GM12878 (cell line): ENCODE measurements around the gene DHX32. TPM values are rescaled to one million over a fixed set of nuclear protein-coding genes. Genes with fewer than 3 reads are reported as not detected.

ENCODE experiments used
- ATAC-seq: fragments of 200-7000 bp; cut with Tn5 transposase; 3 replicates; pipeline ENCODE4 v1.9.1; 2020; ENCODE audit warnings: mild to moderate bottlenecking, moderate library complexity
- BruUV-seq: library from RNA; stranded (reverse); fragments of 400-500 nt; replicated peaks from 2 replicates; lab custom pipeline; 2021; lab: Mats Ljungman, UMichigan
- CTCF ChIA-PET: fragments of 300-600 bp; sonication (Branson Sonifier 250); formaldehyde crosslinking; extraction: SDS; loops from one replicate; lab custom pipeline; 2021; ENCODE audit warnings: inconsistent platforms; lab: Yijun Ruan, JAX
- POLR2A ChIA-PET: fragments of 350-600 bp; formaldehyde crosslinking; extraction: SDS; loops from one replicate; lab custom pipeline; 2021; ENCODE audit warnings: inconsistent platforms; lab: Charles Lee
- RAD21 ChIA-PET: fragments of 300-600 bp; sonication (Branson Sonifier 250); formaldehyde crosslinking; loops from one replicate; lab custom pipeline; 2023; ENCODE audit warnings: antibody characterized with exemption; ENCODE audit not compliant: unreplicated experiment; lab: Charles Lee
- SMC1A ChIA-PET: fragments of 300-600 bp; sonication (Branson Sonifier 250); formaldehyde crosslinking; loops from one replicate; lab custom pipeline; 2023; ENCODE audit not compliant: unreplicated experiment, uncharacterized antibody; lab: Charles Lee
- DNase-seq: peaks from one replicate; pipeline ENCODE4 v3.0.0-alpha.2; 2011; ENCODE audit warnings: low read depth, low spot score
- FAIRE-seq: peaks from 3 replicates; lab custom pipeline; 2011; peaks lifted over from hg19 to GRCh38; lab: Jason Lieb, UNC
- H2AFZ ChIP-seq: 2 replicates; pipeline ENCODE4 v1.6.0; 2011; ENCODE audit warnings: low read depth, low read length, control low read depth; ENCODE audit not compliant: control insufficient read depth
- H3K27ac ChIP-seq: 2 replicates; pipeline ENCODE4 v1.5.1; 2011; ENCODE audit warnings: control low read depth; ENCODE audit not compliant: control insufficient read depth, insufficient read depth
- H3K27me3 ChIP-seq, 2 experiments: replicated peaks in 1 of 2; 2 replicates each; pipeline versions ENCODE4 v1.6.0 to v1.6.1; 2011; ENCODE audit warnings: low read length in 1 of 2; ENCODE audit not compliant: control insufficient read depth in 2 of 2, insufficient read depth in 2 of 2
- H3K36me3 ChIP-seq, 2 experiments: 2 replicates each; pipeline ENCODE4 v1.5.1; 2011; ENCODE audit warnings: low read length in 1 of 2; ENCODE audit not compliant: control insufficient read depth in 2 of 2, insufficient read depth in 2 of 2
- H3K4me1 ChIP-seq: 2 replicates; pipeline ENCODE4 v1.6.1; 2011; ENCODE audit warnings: mild to moderate bottlenecking, low read length, moderate library complexity, mixed read lengths; ENCODE audit not compliant: control insufficient read depth, insufficient read depth
- H3K4me2 ChIP-seq: 2 replicates; pipeline ENCODE4 v1.6.0; 2011; ENCODE audit warnings: control low read depth; ENCODE audit not compliant: control insufficient read depth, insufficient read depth
- H3K4me3 ChIP-seq: fragments of 200-600 bp; sonication (generic); 2 replicates; pipeline ENCODE4 v1.5.1; 2016
- H3K79me2 ChIP-seq: 2 replicates; pipeline ENCODE4 v1.6.0; 2011; ENCODE audit warnings: low read length; ENCODE audit not compliant: control insufficient read depth, insufficient read depth
- H3K9ac ChIP-seq: 2 replicates; pipeline ENCODE4 v1.8.0; 2011; ENCODE audit warnings: low read length, control low read depth, mixed read lengths; ENCODE audit not compliant: control insufficient read depth, insufficient read depth
- H3K9me3 ChIP-seq: replicated peaks from 3 replicates; pipeline ENCODE4 v1.5.1; 2011; ENCODE audit warnings: mild to moderate bottlenecking, low read length; ENCODE audit not compliant: control insufficient read depth, insufficient read depth
- H4K20me1 ChIP-seq: 2 replicates; pipeline ENCODE4 v1.6.0; 2011; ENCODE audit not compliant: control insufficient read depth, insufficient read depth
- BRCA1 ChIP-seq: IDR thresholded peaks from 2 replicates; pipeline ENCODE4 v1.6.1; 2011; ENCODE audit warnings: low read depth, low read length, improper control_type of control experiment
- E2F8 ChIP-seq: fragments of 450-650 bp; IDR thresholded peaks from 2 replicates; pipeline ENCODE4 v1.6.1; 2018; ENCODE audit warnings: mild to moderate bottlenecking, low read depth, moderate library complexity; ENCODE audit not compliant: partially characterized antibody
- EGR1 ChIP-seq, 2 experiments: IDR thresholded peaks; 1 replicate in 1 of 2; 2 replicates in 1 of 2; pipeline ENCODE4 v1.6.1; 2011 to 2012; ENCODE audit warnings: low read depth in 2 of 2, low read length in 2 of 2, borderline replicate concordance in 1 of 2, mild to moderate bottlenecking in 1 of 2, moderate library complexity in 1 of 2
- HDAC6 ChIP-seq: fragments of 200-600 bp; sonication (generic); IDR thresholded peaks from one replicate; pipeline ENCODE4 v1.8.0; 2017; ENCODE audit warnings: antibody characterized with exemption; ENCODE audit not compliant: unreplicated experiment
- HDGF ChIP-seq: fragments of 450-650 bp; IDR thresholded peaks from 2 replicates; pipeline ENCODE4 v1.6.1; 2016; ENCODE audit warnings: antibody characterized with exemption
- KDM1A ChIP-seq: fragments of 200-600 bp; sonication (generic); IDR thresholded peaks from 2 replicates; pipeline ENCODE4 v1.6.1; 2016; ENCODE audit warnings: borderline replicate concordance
- MTA3 ChIP-seq: IDR thresholded peaks from 2 replicates; pipeline ENCODE4 v1.6.1; 2012; ENCODE audit warnings: low read length, inconsistent platforms, borderline replicate concordance
- RAD21 ChIP-seq: IDR thresholded peaks from 2 replicates; pipeline ENCODE4 v1.6.1; 2011; ENCODE audit warnings: mild to moderate bottlenecking, low read depth, low read length, moderate library complexity; ENCODE audit not compliant: insufficient read depth
- RBBP5 ChIP-seq: fragments of 200-600 bp; sonication (generic); conservative IDR thresholded peaks from 2 replicates; pipeline ENCODE4 v1.6.1; 2016
- RFX5 ChIP-seq: IDR thresholded peaks from 2 replicates; pipeline ENCODE4 v1.6.1; 2011; ENCODE audit warnings: low read depth, low read length, improper control_type of control experiment
- SREBF1 ChIP-seq: IDR thresholded peaks from 2 replicates; pipeline ENCODE4 v1.6.1; 2012; ENCODE audit warnings: mild to moderate bottlenecking, low read length
- TCF3 ChIP-seq: IDR thresholded peaks from 2 replicates; pipeline ENCODE4 v1.6.1; 2012; ENCODE audit warnings: low read depth, mild to moderate bottlenecking, low read length, borderline replicate concordance; ENCODE audit not compliant: insufficient read depth
- YBX1 ChIP-seq: fragments of 450-650 bp; IDR thresholded peaks from 2 replicates; pipeline ENCODE4 v1.6.1; 2016; ENCODE audit warnings: antibody characterized with exemption
- ZBED1 ChIP-seq: IDR thresholded peaks from 2 replicates; pipeline ENCODE4 v1.6.1; 2016; ENCODE audit warnings: borderline replicate concordance
- ZSCAN29 ChIP-seq: fragments of 450-650 bp; IDR thresholded peaks from 2 replicates; pipeline ENCODE4 v1.6.1; 2017; ENCODE audit warnings: mild to moderate bottlenecking, moderate library complexity
- WGBS: methylation state at CpG from one replicate; pipeline ENCODE4 v1.1.6; 2016; ENCODE audit warnings: low lambda C conversion rate; ENCODE audit not compliant: insufficient replicate concordance, insufficient coverage; ENCODE audit errors: missing lambda C conversion rate; 5-methylcytosine and 5-hydroxymethylcytosine counted together
- in situ Hi-C: fragments of 300-500 bp; cut with MboI; formaldehyde crosslinking; loops from 9 replicates; pipeline ENCODE4 v1.14.3; 2018; ENCODE audit warnings: mixed read lengths
- intact Hi-C: fragments of 100-400 bp; cut with micrococcal nuclease; formaldehyde crosslinking; loops from one replicate; pipeline ENCODE4 v1.14.2; 2022; ENCODE audit not compliant: unreplicated experiment
- polyA plus RNA-seq, 11 experiments: library from polyadenylated mRNA; depleted of rRNA in 4 of 11; unstranded in 6 of 11; stranded (reverse) in 5 of 11; fragments of >200 nt; fragmentation: Nextera tagmentation in 4 of 11; fragmentation: Illumina TruSeq in 1 of 11; extraction: Ambion mirVana in 4 of 11; extraction: Trizol in 1 of 11; gene quantifications; 1 replicate in 1 of 11; 2 replicates in 10 of 11; pipeline versions ENCODE4 v1.2.1 to v1.2.3, GENCODE V29; 2011 to 2016; ENCODE audit warnings: inconsistent platforms in 2 of 11, missing spikeins in 2 of 11, low read depth in 1 of 11
- total RNA-seq, 4 experiments: library from RNA; depleted of rRNA in 3 of 4; stranded (reverse); fragments of >200 nt in 3 of 4; fragmentation: Illumina TruSeq in 1 of 4; extraction: Trizol in 1 of 4; gene quantifications; 2 replicates each; pipeline versions ENCODE4 v1.2.1 to v1.2.3, GENCODE V29; 2013 to 2021

Gene DHX32
- total and polyA plus RNA-seq, 10 of the 15 experiments (the other 5 are each of a cell fraction or from before 2014, with no cell fraction given): 5.4 to 21.0 (median 16.0) TPM

GRCh38 chr10:125844751-125845221 lies 36.3 kb downstream of the DHX32 start:
- ATAC-seq (no peak), DNase-seq (no peak), FAIRE-seq (no peak)
- RAD21 ChIA-PET: interaction anchor here (1.0 kb wide), 1 partner anchor 18 kb away, joined by 5 read pairs; no protein-coding TSS in a partner anchor
- intact Hi-C loops (no loop called here), in situ Hi-C loops (no loop called here)
- Histone ChIP-seq H3K4me3 (no peak overlapping the region), H4K20me1 (no peaks in the 10 kb centered on the region), H3K9me3 (no peaks in the 10 kb centered on the region), H2AFZ (no peak overlapping the region), H3K27ac (no peak overlapping the region), H3K4me1 (no peaks in the 10 kb centered on the region), H3K36me3 (peaks cover 2 to 7% of the 10 kb centered on the region in 2 experiments; a peak in 3 of 4 replicates), H3K9ac (no peak overlapping the region), H3K4me2 (no peak overlapping the region), H3K27me3 (no peaks in the 10 kb centered on the region), H3K79me2 (no peaks in the 10 kb centered on the region)
- SMC1A ChIA-PET: no interaction called here
- POLR2A ChIA-PET: interaction anchor here (0.5 to 1.1 kb wide), 2 partner anchors 12 to 21 kb away, joined by 3 read pairs; partner anchors contain the start of genes BCCIP and UROS
- CTCF ChIA-PET: no interaction called here
- over 99% methylated on average over 7 of the region's 7 CpGs for WGBS
- no TSS peak for BruUV-seq
- no peak for TF ChIP-seq KDM1A
- no peak for TF ChIP-seq RFX5
- TF ChIP-seq ZBED1: no peak
- TF ChIP-seq, all 136 proteins: peak for 0

GRCh38 chr10:125843603-125844329 lies 37.3 kb downstream of the DHX32 start:
- ATAC-seq: no peak
- WGBS: 92% methylated on average over 9 of the region's 9 CpGs
- ChIA-PET SMC1A (interaction anchor here (1.0 kb wide), 2 partner anchors 13 to 16 kb away, joined by 3 to 4 read pairs; no protein-coding TSS in a partner anchor), CTCF (interaction anchor here (1.0 to 1.6 kb wide), 2 partner anchors 20 to 105 kb away, joined by 3 to 4 read pairs; partner anchors contain the start of genes BCCIP and UROS), RAD21 (no interaction called here), POLR2A (interaction anchor here (1.1 kb wide), 1 partner anchor 20 kb away, joined by 3 read pairs; the partner anchor contains the start of genes BCCIP and UROS)
- DNase-seq: no peak
- H3K27me3 ChIP-seq: no peaks in the 10 kb centered on the region
- no peak overlapping the region for H2AFZ ChIP-seq
- peaks cover 2 to 9% of the 10 kb centered on the region in 2 experiments; a peak in 3 of 4 replicates for H3K36me3 ChIP-seq
- intact Hi-C loops: no loop called here
- no peaks in the 10 kb centered on the region for H4K20me1 ChIP-seq
- in situ Hi-C loops: no loop called here
- H3K9me3 ChIP-seq: no peaks in the 10 kb centered on the region
- no peak overlapping the region for H3K27ac ChIP-seq
- no peak overlapping the region for H3K9ac ChIP-seq
- H3K4me1 ChIP-seq: no peaks in the 10 kb centered on the region
- no TSS peak for BruUV-seq
- no peaks in the 10 kb centered on the region for H3K79me2 ChIP-seq
- no peak overlapping the region for H3K4me2 ChIP-seq
- no peak for FAIRE-seq
- H3K4me3 ChIP-seq: no peak overlapping the region
- TF ChIP-seq EGR1 (IDR thresholded peaks at IDR 0.05; ENCODE audit: borderline replicate concordance in 1 of 2, low read depth in 2 of 2, low read length in 2 of 2): no peak
- no peak for TF ChIP-seq MTA3
- no peak for TF ChIP-seq RBBP5
- TF ChIP-seq BRCA1: no peak
- no peak for TF ChIP-seq HDGF
- TF ChIP-seq TCF3: no peak
- no peak for TF ChIP-seq YBX1
- no peak for TF ChIP-seq E2F8
- TF ChIP-seq ZSCAN29: no peak
- TF ChIP-seq SREBF1: no peak
- TF ChIP-seq HDAC6: no peak
- TF ChIP-seq RAD21: no peak
